GM12801 (cell line): ENCODE measurements around the gene TMEM232.

ENCODE experiments used
- TF ChIP-seq, protein P1 (sequence below): IDR thresholded peaks from one replicate; pipeline ENCODE4 v1.5.1; 2011; ENCODE audit warnings: control low read depth; ENCODE audit not compliant: insufficient read length; ENCODE audit errors: extremely low read depth

The TMEM232 gene

DNA sequence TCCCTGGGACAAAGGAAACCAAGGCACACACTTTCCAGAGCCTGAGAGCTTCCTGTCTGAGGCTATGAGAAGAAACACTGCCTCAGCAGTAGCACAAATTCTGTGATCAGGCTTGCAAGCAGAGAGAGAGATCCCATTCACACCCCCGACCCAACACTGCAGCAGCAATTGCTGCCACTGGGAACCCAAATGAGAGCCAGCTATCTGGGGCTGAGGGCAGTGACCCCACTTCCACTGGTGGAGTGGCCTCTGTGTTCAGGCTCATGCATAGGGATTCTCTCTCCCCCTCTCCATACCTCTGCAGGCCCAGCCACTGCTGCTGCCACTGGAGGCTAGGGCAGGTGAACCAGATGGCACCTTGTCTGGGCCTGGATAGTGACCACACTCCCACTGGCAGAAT is 95.2 kb downstream of the TMEM232 start:
- TF ChIP-seq, protein P1, sequence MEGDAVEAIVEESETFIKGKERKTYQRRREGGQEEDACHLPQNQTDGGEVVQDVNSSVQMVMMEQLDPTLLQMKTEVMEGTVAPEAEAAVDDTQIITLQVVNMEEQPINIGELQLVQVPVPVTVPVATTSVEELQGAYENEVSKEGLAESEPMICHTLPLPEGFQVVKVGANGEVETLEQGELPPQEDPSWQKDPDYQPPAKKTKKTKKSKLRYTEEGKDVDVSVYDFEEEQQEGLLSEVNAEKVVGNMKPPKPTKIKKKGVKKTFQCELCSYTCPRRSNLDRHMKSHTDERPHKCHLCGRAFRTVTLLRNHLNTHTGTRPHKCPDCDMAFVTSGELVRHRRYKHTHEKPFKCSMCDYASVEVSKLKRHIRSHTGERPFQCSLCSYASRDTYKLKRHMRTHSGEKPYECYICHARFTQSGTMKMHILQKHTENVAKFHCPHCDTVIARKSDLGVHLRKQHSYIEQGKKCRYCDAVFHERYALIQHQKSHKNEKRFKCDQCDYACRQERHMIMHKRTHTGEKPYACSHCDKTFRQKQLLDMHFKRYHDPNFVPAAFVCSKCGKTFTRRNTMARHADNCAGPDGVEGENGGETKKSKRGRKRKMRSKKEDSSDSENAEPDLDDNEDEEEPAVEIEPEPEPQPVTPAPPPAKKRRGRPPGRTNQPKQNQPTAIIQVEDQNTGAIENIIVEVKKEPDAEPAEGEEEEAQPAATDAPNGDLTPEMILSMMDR, result no peak

DNA sequence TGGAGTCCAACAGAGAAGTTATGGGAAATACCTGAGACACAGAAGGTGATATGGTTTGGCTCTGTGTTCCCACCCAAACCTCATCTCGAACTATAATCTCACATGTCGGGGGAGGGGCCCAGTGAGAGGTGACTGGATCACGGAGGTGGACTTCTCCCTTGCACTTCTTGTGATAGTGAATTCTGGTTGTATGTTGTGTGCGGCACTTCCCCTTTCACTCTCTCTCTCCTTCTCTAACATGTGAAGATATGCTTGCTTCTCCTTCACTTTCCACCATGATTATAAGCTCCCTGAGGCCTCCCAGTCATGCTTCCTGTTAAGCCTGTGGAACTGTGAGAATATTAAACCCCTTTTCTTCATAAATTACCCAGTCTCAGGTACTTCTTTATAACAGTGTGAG is 96.1 kb downstream of the TMEM232 start:
- TF ChIP-seq, protein P1, result no peak

DNA sequence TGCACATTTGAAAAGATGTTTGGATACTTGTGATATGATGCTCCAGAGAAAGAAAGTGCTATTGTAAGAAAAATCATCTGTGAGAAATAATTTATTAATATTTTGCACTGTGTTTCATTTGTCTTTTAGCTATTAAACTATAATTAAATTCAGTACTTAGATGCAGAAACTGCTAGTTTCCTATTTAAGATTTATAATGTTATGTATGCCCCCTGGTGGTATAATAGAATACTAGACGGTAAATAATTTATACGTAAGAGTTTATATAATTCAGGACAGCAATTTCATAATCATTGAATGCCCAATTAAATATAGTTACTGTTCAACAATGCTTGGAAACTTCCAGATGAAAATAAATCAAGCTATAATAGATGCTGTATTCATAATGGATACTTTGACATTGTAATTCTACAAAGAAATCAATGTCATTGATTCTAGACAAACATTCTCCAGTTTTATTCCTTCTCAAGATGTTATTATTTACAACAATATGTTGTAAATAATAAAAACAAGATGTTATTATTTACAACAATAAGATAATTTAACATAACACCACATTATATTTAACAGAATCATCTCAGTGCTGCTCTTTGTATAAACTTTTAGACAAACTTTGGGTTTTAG is 101.0 kb downstream of the TMEM232 start:
- TF ChIP-seq, protein P1, result no peak

DNA sequence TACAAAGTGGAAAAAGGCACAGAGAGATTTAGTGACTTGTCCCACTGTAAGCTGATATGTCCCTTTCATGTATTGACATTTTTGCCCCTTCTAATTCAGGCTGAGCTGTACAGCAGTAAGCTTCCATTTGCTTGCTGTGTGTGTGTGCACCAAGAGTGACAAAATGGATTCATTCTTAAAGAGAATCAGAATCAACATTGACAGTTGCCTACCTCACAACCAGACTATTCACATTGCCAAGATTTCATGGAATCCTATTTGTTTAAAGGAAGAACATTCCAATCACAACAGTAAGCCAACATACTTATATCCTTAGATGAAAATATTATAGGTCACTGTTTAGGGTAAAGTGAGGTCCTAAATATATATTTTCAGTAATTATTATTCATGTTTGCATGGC is 102.6 kb downstream of the TMEM232 start:
- TF ChIP-seq, protein P1, result no peak

DNA sequence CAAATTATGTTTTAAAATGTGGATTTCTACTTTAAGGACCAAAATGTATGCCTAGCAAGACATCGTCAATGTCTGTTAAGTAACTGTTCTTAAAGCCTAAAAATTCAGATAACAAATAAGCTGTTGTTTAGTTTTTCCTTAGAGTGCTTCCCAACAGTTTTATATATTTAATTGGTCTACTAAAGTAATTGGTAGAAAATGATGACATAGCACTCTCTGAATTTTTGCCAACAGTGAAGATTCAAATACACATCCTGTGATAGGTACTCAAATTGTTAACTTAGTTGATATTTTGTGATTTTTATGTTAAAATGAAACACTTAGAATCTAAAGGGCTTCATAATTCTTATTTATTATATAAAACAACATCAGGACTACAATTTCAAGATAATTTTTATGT is 107.5 kb downstream of the TMEM232 start:
- TF ChIP-seq, protein P1, result no peak

DNA sequence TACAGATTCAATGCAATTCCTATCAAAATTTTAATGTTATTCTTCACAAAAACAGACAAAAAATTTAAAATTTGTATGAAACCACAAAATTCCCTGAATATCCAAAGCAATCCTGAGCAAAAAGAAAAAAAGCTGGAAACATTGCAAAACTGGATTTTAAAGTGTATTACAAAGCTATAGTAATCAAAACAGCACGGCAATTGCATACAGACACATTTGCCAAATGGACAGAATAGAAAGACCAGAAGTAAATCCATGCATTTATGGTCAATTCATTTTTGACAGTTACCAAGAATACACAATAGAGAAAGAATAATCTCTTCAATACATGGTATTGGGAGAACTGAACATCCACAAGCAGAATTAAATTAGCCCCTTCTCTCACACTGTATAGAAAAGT is 110.5 kb downstream of the TMEM232 start:
- TF ChIP-seq, protein P1, result no peak

DNA sequence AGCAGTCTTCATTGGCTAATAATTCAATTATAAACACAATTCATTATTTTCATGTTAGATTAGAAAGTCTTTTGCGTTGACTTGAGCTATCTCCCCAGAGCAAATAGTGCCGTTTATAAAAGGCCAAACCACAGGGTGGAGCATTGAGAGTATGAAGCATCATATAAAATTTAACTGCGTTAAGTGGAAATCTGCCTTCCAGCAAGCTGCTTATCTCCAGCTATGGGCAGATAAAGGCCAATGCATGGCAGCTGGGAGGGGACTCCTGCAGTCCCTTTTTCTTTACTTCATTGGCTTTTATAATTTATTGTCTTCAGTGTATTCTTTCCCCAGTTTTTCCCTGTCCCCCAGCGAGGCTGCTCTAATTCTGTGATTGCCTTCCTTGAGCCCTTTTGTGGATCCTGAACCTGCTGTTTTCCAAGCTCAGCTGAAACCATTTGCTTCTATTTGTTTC is 113.7 kb downstream of the TMEM232 start:
- TF ChIP-seq, protein P1, result no peak
